Naive thymus-derived CD4-positive, alpha-beta T cell (primary cell): Measurements from ENCODE around the gene RSPH1. TPM values are rescaled to one million over a fixed set of nuclear protein-coding genes. Genes with fewer than 3 reads are reported as not detected.

Experiments used
- ATAC-seq: fragments of 150-1000 bp; cut with Tn5 transposase; 2 replicates; pipeline ENCODE4 v1.10.0; 2021; ENCODE audit warnings: mild to moderate bottlenecking, moderate library complexity
- CTCF ChIA-PET: fragments of 350-600 bp; sonication (Branson Sonifier 250); formaldehyde crosslinking; loops from one replicate; lab custom pipeline; 2021; ENCODE audit warnings: antibody characterized with exemption; lab: Charles Lee
- POLR2A ChIA-PET: fragments of 350-600 bp; sonication (Branson Sonifier 250); formaldehyde crosslinking; loops from one replicate; lab custom pipeline; 2021; ENCODE audit warnings: antibody characterized with exemption, inconsistent platforms; lab: Charles Lee
- DNase-seq, 9 donors: peaks; one replicate each; pipeline versions ENCODE4 v3.0.0 to v3.0.0-alpha.2; 2020 to 2022; ENCODE audit warnings: mixed read lengths in 1 of 9
- H3K27ac ChIP-seq: one replicate; pipeline ENCODE4 v1.7.0; 2013; ENCODE audit warnings: mild to moderate bottlenecking, low read depth, low read length, moderate library complexity
- H3K27me3 ChIP-seq, 2 donors: one replicate each; pipeline ENCODE4 v1.7.0; 2013; ENCODE audit warnings: low read length in 2 of 2, mild to moderate bottlenecking in 2 of 2, moderate library complexity in 2 of 2; ENCODE audit not compliant: control insufficient read depth in 2 of 2, insufficient read depth in 2 of 2
- H3K36me3 ChIP-seq, 3 experiments: 1 replicate in 2 of 3; 2 replicates in 1 of 3; pipeline ENCODE4 v1.7.0; 2013; ENCODE audit warnings: low read length in 3 of 3, mild to moderate bottlenecking in 3 of 3, moderate library complexity in 1 of 3; ENCODE audit not compliant: insufficient read depth in 3 of 3, control insufficient read depth in 2 of 3
- H3K4me1 ChIP-seq, 2 donors: one replicate each; pipeline ENCODE4 v1.7.0; 2013; ENCODE audit warnings: low read length in 2 of 2, mild to moderate bottlenecking in 2 of 2, moderate library complexity in 1 of 2; ENCODE audit not compliant: control insufficient read depth in 2 of 2, insufficient read depth in 2 of 2
- H3K4me3 ChIP-seq: 2 replicates; pipeline ENCODE4 v1.7.0; 2013; ENCODE audit warnings: mild to moderate bottlenecking, low read length
- H3K9me3 ChIP-seq, 3 experiments: 1 replicate in 2 of 3; 2 replicates in 1 of 3; pipeline ENCODE4 v1.7.0; 2013; ENCODE audit warnings: low read length in 3 of 3; ENCODE audit not compliant: control insufficient read depth in 2 of 3
- H3K27ac Mint-ChIP-seq, 9 donors: one replicate each; pipeline ENCODE4 v1.8.0; 2020 to 2022; ENCODE audit warnings: mixed read lengths in 9 of 9, mild to moderate bottlenecking in 8 of 9, moderate library complexity in 5 of 9, inconsistent platforms in 2 of 9
- H3K27me3 Mint-ChIP-seq, 5 donors: one replicate each; pipeline ENCODE4 v1.8.0; 2021 to 2022; ENCODE audit warnings: mixed read lengths in 5 of 5, mild to moderate bottlenecking in 1 of 5
- H3K36me3 Mint-ChIP-seq, 5 donors: one replicate each; pipeline ENCODE4 v1.8.0; 2020 to 2022; ENCODE audit warnings: mixed read lengths in 5 of 5, mild to moderate bottlenecking in 3 of 5, inconsistent platforms in 1 of 5
- H3K4me1 Mint-ChIP-seq, 7 donors: one replicate each; pipeline ENCODE4 v1.8.0; 2020 to 2022; ENCODE audit warnings: mixed read lengths in 7 of 7, mild to moderate bottlenecking in 3 of 7, inconsistent platforms in 1 of 7
- H3K4me3 Mint-ChIP-seq, 10 donors: one replicate each; pipeline ENCODE4 v1.8.0; 2020 to 2022; ENCODE audit warnings: mild to moderate bottlenecking in 10 of 10, mixed read lengths in 10 of 10, moderate library complexity in 6 of 10, inconsistent platforms in 2 of 10
- H3K9me3 Mint-ChIP-seq, 11 donors: one replicate each; pipeline ENCODE4 v1.8.0; 2020 to 2022; ENCODE audit warnings: mixed read lengths in 11 of 11, mild to moderate bottlenecking in 4 of 11, inconsistent platforms in 1 of 11, moderate library complexity in 1 of 11
- intact Hi-C, 2 donors: fragments of 100-400 bp; cut with micrococcal nuclease; formaldehyde crosslinking; loops; one replicate each; pipeline ENCODE4 v1.15.1; 2023
- polyA plus RNA-seq, 2 donors: library from polyadenylated mRNA; unstranded; fragments of 300-500 nt; fragmentation: Illumina TruSeq; gene quantifications; one replicate each; pipeline ENCODE4 v1.2.3, GENCODE V29; 2021
- total RNA-seq, 6 experiments: library from RNA in 5 of 6; stranded (reverse) in 5 of 6; gene quantifications; 1 replicate in 5 of 6; 2 replicates in 1 of 6; pipeline ENCODE4 v1.2.3 and lab custom pipeline; 2021 to 2026

Gene RSPH1
- total and polyA plus RNA-seq, 7 experiments from 2014 or later: 0.27 to 0.40 TPM; not detected in 5

GRCh38 chr21:42523941-42524340 lies 27.9 kb upstream of the RSPH1 start:
- Histone ChIP-seq H3K4me3 (no peak overlapping the region), H3K9me3 (no peaks in the 10 kb centered on the region), H3K36me3 (peaks cover 0 to 42% (median 3%) of the 10 kb centered on the region in 3 experiments), H3K4me1 (peaks cover 16 to 30% of the 10 kb centered on the region in 2 donors), H3K27me3 (no peaks in the 10 kb centered on the region), H3K27ac (no peak overlapping the region)
- CTCF ChIA-PET: no interaction called here
- no peak for DNase-seq
- ATAC-seq: no peak
- POLR2A ChIA-PET: interaction anchor here (0.6 kb wide), 1 partner anchor 12 kb away, joined by 3 read pairs; no protein-coding TSS in a partner anchor
- peaks cover 17 to 50% (median 27%) of the 10 kb centered on the region in 5 donors for H3K36me3 Mint-ChIP-seq
- no peak overlapping the region for H3K4me3 Mint-ChIP-seq
- H3K9me3 Mint-ChIP-seq: peaks cover 0 to 1% (median 0%) of the 10 kb centered on the region in 11 donors
- intact Hi-C loops: no loop called here
- no peaks in the 10 kb centered on the region for H3K27me3 Mint-ChIP-seq
- peak overlapping the region in 4 of 9 donors; percentile 38 to 86 (median 56) for H3K27ac Mint-ChIP-seq
- peaks cover 39 to 64% (median 54%) of the 10 kb centered on the region in 7 donors for H3K4me1 Mint-ChIP-seq

DNA sequence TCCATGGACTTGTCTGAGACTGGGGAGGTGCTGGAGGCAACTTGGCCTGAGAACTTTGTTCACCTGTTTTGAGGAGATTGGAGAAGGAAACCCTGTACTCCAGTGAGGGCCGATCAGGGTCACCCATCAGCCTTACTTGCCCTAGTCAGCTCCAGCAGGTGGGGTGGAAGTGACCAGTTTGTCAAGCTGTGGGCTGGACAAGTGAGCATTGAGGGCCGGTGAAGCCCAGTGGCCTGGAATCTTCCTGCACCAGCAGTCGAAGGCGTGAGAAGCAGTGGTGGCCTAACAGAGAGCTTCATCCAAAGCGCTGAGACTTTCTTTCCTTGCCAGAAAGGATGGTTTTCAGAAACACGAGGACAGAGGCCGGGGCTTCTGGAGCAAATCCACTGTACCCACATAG lies 27.2 kb upstream of the RSPH1 start:
- Mint-ChIP-seq H3K9me3 (peaks cover 0 to 1% (median 0%) of the 10 kb centered on the region in 11 donors), H3K27ac (peak overlapping the region in 2 of 9 donors; percentile 12 to 36), H3K27me3 (no peaks in the 10 kb centered on the region), H3K36me3 (peaks cover 18 to 57% (median 29%) of the 10 kb centered on the region in 5 donors), H3K4me1 (peaks cover 34 to 64% (median 52%) of the 10 kb centered on the region in 7 donors), H3K4me3 (no peak overlapping the region)
- H3K27me3 ChIP-seq: no peaks in the 10 kb centered on the region
- DNase-seq (no peak), ATAC-seq (no peak)
- peaks cover 10 to 25% of the 10 kb centered on the region in 2 donors for H3K4me1 ChIP-seq
- no peak overlapping the region for H3K4me3 ChIP-seq
- H3K36me3 ChIP-seq: peaks cover 0 to 49% (median 3%) of the 10 kb centered on the region in 3 experiments
- ChIA-PET CTCF (no interaction called here), POLR2A (no interaction called here)
- no peak overlapping the region for H3K27ac ChIP-seq
- intact Hi-C loops: no loop called here
- no peaks in the 10 kb centered on the region for H3K9me3 ChIP-seq

DNA sequence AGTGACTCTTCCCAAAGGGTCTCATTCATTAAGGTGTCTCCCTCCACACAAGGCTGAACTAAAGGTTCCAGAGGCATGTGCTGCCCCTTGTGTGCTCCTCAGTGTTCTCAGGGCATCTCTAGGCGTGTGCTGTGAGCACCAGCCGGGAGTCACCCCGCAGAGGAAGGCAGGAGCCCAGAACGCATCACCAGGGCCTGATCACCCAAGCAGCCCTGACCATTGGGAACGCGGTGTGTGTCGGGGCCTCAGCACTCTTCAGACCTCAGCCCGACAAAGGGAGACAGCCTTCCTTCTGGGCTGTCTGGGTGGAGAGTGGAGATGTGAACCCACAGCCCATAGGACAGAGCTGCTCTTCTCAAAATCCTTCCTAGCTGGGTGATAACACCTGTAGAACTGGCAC lies 26.7 kb upstream of the RSPH1 start:
- peaks cover 32 to 63% (median 49%) of the 10 kb centered on the region in 7 donors for H3K4me1 Mint-ChIP-seq
- no peak overlapping the region for H3K4me3 Mint-ChIP-seq
- peaks cover 18 to 61% (median 29%) of the 10 kb centered on the region in 5 donors for H3K36me3 Mint-ChIP-seq
- no peak for ATAC-seq
- Histone ChIP-seq H3K27me3 (no peaks in the 10 kb centered on the region), H3K4me3 (no peak overlapping the region), H3K9me3 (no peaks in the 10 kb centered on the region), H3K27ac (no peak overlapping the region), H3K36me3 (peaks cover 0 to 53% (median 3%) of the 10 kb centered on the region in 3 experiments), H3K4me1 (peaks cover 7 to 22% of the 10 kb centered on the region in 2 donors)
- H3K27me3 Mint-ChIP-seq: no peaks in the 10 kb centered on the region
- H3K27ac Mint-ChIP-seq: peak overlapping the region in 1 of 9 donors; percentile 12
- ChIA-PET CTCF (no interaction called here), POLR2A (interaction anchor here (1.1 kb wide), 1 partner anchor 11 kb away, joined by 3 read pairs; no protein-coding TSS in a partner anchor)
- H3K9me3 Mint-ChIP-seq: peaks cover 0 to 1% (median 0%) of the 10 kb centered on the region in 11 donors
- no peak for DNase-seq
- intact Hi-C loops: no loop called here

DNA sequence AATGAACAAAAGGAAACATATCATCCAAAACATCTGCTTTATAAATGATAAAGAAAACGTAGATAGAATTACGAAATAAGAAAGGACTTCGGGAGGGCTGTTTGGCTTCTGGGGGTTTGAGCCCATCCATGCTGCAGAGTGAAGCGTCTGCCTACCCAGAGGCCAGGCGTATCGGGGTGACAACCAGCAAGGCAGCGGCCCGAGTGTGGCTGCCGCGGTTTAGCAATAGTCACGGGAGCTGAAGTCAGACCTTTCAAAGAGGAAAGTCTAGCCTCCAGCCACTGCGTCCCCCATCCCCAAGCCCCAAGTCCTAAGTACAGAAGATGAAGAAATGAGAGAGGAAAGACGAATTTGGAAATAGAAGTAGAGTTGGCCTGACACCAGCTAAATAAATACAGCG lies 26.2 kb upstream of the RSPH1 start:
- intact Hi-C loops: no loop called here
- Histone ChIP-seq H3K36me3 (peaks cover 0 to 55% (median 3%) of the 10 kb centered on the region in 3 experiments), H3K27ac (no peak overlapping the region), H3K9me3 (no peaks in the 10 kb centered on the region), H3K4me1 (peaks cover 4 to 19% of the 10 kb centered on the region in 2 donors), H3K27me3 (no peaks in the 10 kb centered on the region), H3K4me3 (no peak overlapping the region)
- Mint-ChIP-seq H3K4me1 (peaks cover 28 to 63% (median 49%) of the 10 kb centered on the region in 7 donors), H3K9me3 (peaks cover 0 to 1% (median 0%) of the 10 kb centered on the region in 11 donors), H3K27ac (peak overlapping the region in 1 of 9 donors; percentile 8), H3K27me3 (no peaks in the 10 kb centered on the region), H3K36me3 (peaks cover 18 to 61% (median 29%) of the 10 kb centered on the region in 5 donors), H3K4me3 (no peak overlapping the region)
- CTCF ChIA-PET: no interaction called here
- no peak for DNase-seq
- POLR2A ChIA-PET: interaction anchor here (1.1 kb wide), 1 partner anchor 11 kb away, joined by 3 read pairs; no protein-coding TSS in a partner anchor
- ATAC-seq: no peak

- Mint-ChIP-seq H3K4me1 (peaks cover 29 to 65% (median 49%) of the 10 kb centered on the region in 7 donors), H3K4me3 (no peak overlapping the region), H3K36me3 (peaks cover 18 to 61% (median 32%) of the 10 kb centered on the region in 5 donors), H3K27me3 (no peaks in the 10 kb centered on the region), H3K9me3 (peaks cover 0 to 1% (median 0%) of the 10 kb centered on the region in 11 donors), H3K27ac (peak overlapping the region in 1 of 9 donors; percentile 8)
- ChIA-PET POLR2A (interaction anchor here (1.1 kb wide), 1 partner anchor 10 kb away, joined by 3 read pairs; no protein-coding TSS in a partner anchor), CTCF (no interaction called here)
- DNase-seq (no peak), ATAC-seq (no peak)
- intact Hi-C loops: no loop called here
- H3K36me3 ChIP-seq: peaks cover 0 to 59% (median 3%) of the 10 kb centered on the region in 3 experiments
- H3K9me3 ChIP-seq: no peaks in the 10 kb centered on the region
- peaks cover 0 to 14% of the 10 kb centered on the region in 2 donors for H3K4me1 ChIP-seq
- H3K27ac ChIP-seq: no peak overlapping the region
- no peak overlapping the region for H3K4me3 ChIP-seq
- H3K27me3 ChIP-seq: no peaks in the 10 kb centered on the region
These were observed 25.8 kb upstream of the RSPH1 start for GRCh38 chr21:42521805-42522204.

DNA sequence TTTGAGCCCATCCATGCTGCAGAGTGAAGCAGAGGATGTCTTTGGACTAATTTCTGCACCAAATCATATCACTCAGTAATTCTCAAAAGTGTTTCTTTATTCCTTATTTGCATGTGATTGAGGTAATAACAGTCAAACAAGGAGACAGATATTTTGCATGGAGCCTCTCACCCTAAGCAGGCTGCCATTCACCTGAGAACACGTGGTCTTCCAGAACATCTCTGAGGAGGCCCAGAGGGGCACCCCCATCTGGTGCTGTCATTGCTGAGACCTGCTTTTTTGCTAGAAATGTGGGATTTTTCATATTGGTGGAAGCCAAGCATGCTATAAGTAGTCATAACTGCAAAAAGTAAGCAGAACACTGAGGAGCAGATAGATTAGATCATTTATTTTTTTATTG lies 25.4 kb upstream of the RSPH1 start:
- POLR2A ChIA-PET: no interaction called here
- H3K4me3 ChIP-seq: no peak overlapping the region

More for the DNA sequence above, 25.4 kb upstream of the RSPH1 start:
- Histone ChIP-seq H3K27me3 (no peaks in the 10 kb centered on the region), H3K9me3 (no peaks in the 10 kb centered on the region), H3K27ac (no peak overlapping the region), H3K4me1 (peaks cover 0 to 14% of the 10 kb centered on the region in 2 donors), H3K36me3 (peaks cover 0 to 62% (median 3%) of the 10 kb centered on the region in 3 experiments)
- Mint-ChIP-seq H3K4me3 (no peak overlapping the region), H3K27me3 (no peaks in the 10 kb centered on the region), H3K27ac (no peak overlapping the region), H3K9me3 (peaks cover 0 to 1% (median 0%) of the 10 kb centered on the region in 11 donors), H3K4me1 (peaks cover 28 to 66% (median 50%) of the 10 kb centered on the region in 7 donors), H3K36me3 (peaks cover 18 to 61% (median 32%) of the 10 kb centered on the region in 5 donors)
- intact Hi-C loops: no loop called here
- DNase-seq (no peak), ATAC-seq (no peak)
- CTCF ChIA-PET: no interaction called here
